ENCODE data around the gene ERLIN1.
A peak's percentile ranks its signal among the peaks of the same experiment; 100 is the strongest.
"Not testable (repeated sequence)": the region's sequence is repeated elsewhere in the genome, so short reads cannot be mapped to it uniquely, and the experiment has no call there.

The ERLIN1 gene

DNA sequence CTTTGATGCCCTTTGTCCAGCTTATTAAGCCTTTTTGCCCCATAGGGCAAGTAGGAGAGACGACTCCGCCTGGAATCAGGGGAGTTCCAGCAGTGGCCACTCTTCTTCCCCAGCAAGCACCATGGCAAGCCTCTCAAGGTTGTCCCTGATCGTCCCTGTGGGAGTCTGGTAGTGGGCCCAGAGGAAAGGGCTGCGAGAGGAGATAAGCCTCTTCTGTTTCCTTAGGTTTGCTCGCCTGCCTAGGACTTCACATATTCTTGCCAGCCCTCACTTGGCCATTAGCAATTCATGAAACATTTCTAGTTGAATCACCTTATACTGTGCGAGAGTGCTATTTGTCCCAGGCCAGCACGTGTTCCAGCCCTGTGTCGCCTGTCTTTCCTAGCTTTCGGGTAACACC is 56.4 kb downstream of the ERLIN1 start:
- DNase-seq, result no peak
- no peaks in the 10 kb centered on the region for H3K4me1 Mint-ChIP-seq

DNA sequence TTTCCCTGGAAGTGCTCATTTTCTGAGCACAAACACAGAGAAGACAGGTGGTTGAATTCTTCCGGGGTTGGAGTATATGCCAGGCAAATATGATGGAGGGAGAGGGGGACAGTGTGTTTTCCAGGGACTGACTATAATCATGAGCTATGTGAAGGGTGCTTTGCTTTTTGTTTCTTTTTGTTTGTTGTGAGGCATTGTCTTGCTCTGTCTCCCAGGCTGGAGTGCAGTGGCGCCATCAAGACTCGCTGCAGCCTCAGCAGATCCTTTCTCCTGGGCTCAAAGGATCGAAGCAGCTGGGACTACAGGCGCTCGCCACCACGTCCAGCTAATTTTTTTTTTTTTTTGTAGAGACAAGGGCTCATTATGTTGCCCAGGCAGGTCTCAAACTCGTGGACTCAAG is 56.9 kb downstream of the ERLIN1 start:
- Mint-ChIP-seq H3K4me1 (no peaks in the 10 kb centered on the region), H3K4me3 (no peak overlapping the region), H3K27ac (peak overlapping the region in 1 of 2 donors; percentile 74), H3K9me3 (peaks cover 0 to 4% of the 10 kb centered on the region in 2 donors), H3K27me3 (peaks cover 17% of the 10 kb centered on the region)
- DNase-seq (no peak), ATAC-seq (no peak)

More for the DNA sequence above, 56.4 kb downstream of the ERLIN1 start:
- H3K27ac Mint-ChIP-seq, result no peak overlapping the region
- peaks cover 17% of the 10 kb centered on the region for H3K27me3 Mint-ChIP-seq
- no peak for ATAC-seq
- H3K9me3 Mint-ChIP-seq, result peaks cover 0 to 4% of the 10 kb centered on the region in 2 donors
- H3K4me3 Mint-ChIP-seq, result no peak overlapping the region

DNA sequence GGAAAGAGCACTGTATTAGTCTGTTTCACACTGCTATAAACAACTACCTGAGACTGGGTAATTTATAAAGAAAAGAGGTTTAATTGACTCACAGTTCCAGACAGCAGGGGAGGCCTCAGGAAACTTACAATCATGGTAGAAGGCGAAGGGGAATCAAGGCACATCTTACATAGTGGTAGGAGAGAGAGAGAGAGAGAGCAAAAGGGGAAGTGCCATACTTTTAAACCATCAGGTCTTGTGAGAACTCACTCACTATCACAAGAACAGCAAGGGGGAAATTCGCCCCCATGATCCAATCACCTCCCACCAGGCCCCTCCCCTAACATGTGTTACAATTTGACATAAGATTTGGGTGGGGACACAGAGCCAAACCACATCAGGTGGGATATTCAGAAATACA is 60.5 kb downstream of the ERLIN1 start:
- not testable (repeated sequence) for H3K4me1 Mint-ChIP-seq, H3K27ac Mint-ChIP-seq, DNase-seq, ATAC-seq, H3K4me3 Mint-ChIP-seq, H3K9me3 Mint-ChIP-seq
- peaks cover 17% of the 10 kb centered on the region for H3K27me3 Mint-ChIP-seq

DNA sequence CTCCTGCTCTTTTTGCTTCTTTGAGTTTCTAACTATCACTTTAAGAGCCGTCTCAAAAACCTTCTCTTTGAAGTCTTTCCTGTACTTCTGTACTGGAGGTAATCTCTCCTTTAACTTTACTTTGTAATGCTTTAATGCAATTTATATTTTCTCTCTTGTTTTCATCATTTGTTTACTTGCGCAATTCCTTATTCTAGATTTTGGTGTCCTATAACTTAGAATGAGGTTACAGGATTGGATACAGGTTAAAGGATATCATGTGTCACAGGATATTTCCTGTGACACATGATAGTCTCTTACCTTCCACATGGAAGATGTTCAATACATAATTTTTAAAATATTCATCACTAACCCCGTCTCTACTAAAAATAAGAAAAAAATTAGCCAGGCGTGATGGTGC is 61.7 kb downstream of the ERLIN1 start:
- Mint-ChIP-seq H3K4me1 (peaks cover 9% of the 10 kb centered on the region), H3K4me3 (no peak overlapping the region), H3K27ac (no peak overlapping the region), H3K9me3 (peaks cover 0 to 2% of the 10 kb centered on the region in 2 donors), H3K27me3 (peaks cover 16% of the 10 kb centered on the region)
- DNase-seq, result no peak
- ATAC-seq, result no peak

DNA sequence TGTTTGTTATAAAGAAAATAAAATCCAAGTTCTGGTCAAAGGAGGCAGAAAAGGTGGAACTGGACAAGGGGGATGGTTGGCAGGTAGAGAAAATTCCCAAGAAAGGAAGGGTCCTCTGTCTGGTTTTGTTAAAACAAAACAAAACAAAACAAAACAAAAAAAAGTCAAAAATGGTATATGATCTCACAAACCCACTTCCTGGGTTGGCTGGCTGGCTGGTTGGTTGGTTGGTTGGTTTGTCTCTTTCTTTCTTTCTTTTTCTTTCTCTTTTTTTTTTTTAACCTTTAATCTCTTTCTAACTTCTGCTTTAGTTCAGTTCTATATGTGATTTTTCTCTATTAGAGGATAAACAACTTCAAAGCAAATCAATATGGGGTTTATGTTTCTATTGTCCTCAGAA is 63.0 kb downstream of the ERLIN1 start:
- H3K9me3 Mint-ChIP-seq, result peaks cover 0 to 7% of the 10 kb centered on the region in 2 donors
- peak overlapping the region in 1 of 2 donors; percentile 22 for H3K4me3 Mint-ChIP-seq
- ATAC-seq (no peak), DNase-seq (no peak)
- H3K4me1 Mint-ChIP-seq, result peaks cover 9% of the 10 kb centered on the region
- peaks cover 9% of the 10 kb centered on the region for H3K27me3 Mint-ChIP-seq
- peak overlapping the region in 1 of 2 donors; percentile 30 for H3K27ac Mint-ChIP-seq

DNA sequence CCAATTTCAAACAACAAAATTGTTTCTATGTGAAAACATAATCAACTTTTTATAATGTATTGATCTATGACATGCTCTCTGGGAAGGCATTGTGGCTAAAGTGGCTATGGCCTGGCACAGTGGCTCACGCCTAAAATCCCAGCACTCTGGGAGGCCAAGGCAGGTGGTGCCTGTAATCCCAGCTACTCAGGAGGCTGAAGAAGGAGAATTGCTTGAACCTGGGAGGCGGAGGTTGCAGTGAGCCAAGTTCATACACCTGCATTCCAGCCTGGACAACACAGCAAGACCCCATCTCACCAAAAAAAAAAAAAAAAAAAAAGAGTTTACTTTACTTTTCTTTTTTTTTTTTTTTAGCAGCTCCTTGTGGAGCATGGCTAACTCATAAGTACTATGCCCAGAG is 65.3 kb downstream of the ERLIN1 start:
- Mint-ChIP-seq H3K27me3 (peaks cover 26% of the 10 kb centered on the region), H3K9me3 (peaks cover 0 to 7% of the 10 kb centered on the region in 2 donors), H3K4me3 (no peak overlapping the region), H3K4me1 (peaks cover 9% of the 10 kb centered on the region), H3K27ac (no peak overlapping the region)
- DNase-seq (no peak), ATAC-seq (no peak)

DNA sequence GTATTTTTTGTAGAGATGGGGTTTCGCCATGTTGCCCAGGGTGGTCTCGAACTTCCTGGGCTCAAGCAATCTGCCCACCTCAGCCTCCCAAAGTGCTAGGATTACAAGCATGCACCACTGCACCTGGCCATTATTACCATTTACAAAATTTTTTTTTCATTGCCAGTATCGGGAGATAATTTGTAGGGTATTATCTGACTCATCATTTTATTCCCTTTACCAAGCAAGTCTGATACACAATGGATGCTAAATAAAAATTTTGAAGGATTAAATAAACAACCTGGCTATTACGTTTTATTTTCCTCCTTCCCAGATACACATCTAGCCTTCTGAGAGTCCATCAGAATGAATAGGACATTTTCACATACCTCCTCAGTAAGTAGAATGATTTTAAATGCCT is 66.1 kb downstream of the ERLIN1 start:
- DNase-seq, result no peak
- H3K4me3 Mint-ChIP-seq, result no peak overlapping the region
- H3K4me1 Mint-ChIP-seq, result peaks cover 9% of the 10 kb centered on the region
- no peak overlapping the region for H3K27ac Mint-ChIP-seq
- ATAC-seq, result no peak
- peaks cover 0 to 7% of the 10 kb centered on the region in 2 donors for H3K9me3 Mint-ChIP-seq
- peaks cover 30% of the 10 kb centered on the region for H3K27me3 Mint-ChIP-seq

DNA sequence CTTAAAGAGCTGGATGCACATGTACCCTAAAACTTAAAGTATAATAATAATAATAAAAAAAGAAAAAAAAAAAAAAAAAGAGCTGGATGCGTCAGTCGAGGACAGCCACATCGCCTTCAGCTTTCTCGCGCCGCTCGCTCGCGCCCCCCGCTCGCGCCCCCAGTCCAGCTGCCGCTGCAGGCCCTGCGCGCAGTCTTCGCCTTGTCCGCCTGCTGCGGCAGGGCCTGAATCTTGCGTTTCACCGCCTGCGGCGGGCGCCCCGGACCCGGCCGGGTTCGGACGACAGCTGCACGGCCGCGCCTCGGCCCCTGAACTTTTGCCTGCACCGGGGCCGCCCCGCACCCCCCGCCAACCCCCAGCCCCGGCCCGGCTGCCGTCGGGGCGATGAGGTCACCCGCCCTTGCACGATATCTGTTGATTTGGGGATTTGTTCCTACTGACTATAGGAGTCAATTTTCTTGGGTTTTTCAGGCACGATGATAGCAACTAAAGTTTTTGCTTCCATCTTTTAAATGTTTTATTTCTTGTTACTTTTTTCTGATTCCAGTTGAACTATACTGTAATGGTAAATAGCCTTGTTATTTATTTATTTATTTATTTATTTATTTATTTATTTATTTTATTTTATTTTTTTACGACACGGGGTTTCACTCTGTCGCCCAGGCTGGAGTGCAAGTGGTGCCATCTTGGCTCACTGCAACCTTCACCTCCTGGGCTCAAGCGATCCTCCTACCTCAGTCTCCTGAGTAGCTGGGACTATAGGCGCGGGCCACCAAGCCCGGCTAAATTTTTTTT is 70.7 kb downstream of the ERLIN1 start:
- peaks cover 47% of the 10 kb centered on the region for H3K27me3 Mint-ChIP-seq
- DNase-seq (no peak), ATAC-seq (no peak)
- no peak overlapping the region for H3K4me3 Mint-ChIP-seq
- no peak overlapping the region for H3K27ac Mint-ChIP-seq
- H3K9me3 Mint-ChIP-seq, result peaks cover 0 to 7% of the 10 kb centered on the region in 2 donors
- no peaks in the 10 kb centered on the region for H3K4me1 Mint-ChIP-seq

DNA sequence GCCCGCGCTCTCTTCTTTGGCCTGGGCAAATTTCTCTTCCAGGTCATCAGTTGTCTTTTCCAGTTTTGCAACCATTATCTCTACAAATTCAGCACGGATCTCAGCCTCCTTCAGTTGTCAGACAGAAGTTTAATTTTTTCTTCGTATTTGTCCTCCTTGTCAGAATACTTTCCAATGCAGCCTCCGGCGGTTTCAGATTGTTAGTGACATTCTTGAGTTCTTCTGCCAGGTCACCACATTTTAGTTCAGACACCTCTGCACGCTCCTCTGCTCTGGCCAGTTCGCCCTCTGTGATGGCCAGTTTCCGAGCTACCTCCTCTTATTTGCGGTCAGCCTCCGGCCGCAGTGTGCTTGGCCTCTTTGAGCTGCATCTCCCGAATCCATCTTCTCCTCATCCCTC is 71.4 kb downstream of the ERLIN1 start:
- ATAC-seq (no peak), DNase-seq (no peak)
- H3K4me1 Mint-ChIP-seq, result no peaks in the 10 kb centered on the region
- peaks cover 47% of the 10 kb centered on the region for H3K27me3 Mint-ChIP-seq
- H3K27ac Mint-ChIP-seq, result no peak overlapping the region
- H3K4me3 Mint-ChIP-seq, result no peak overlapping the region
- H3K9me3 Mint-ChIP-seq, result peaks cover 0 to 7% of the 10 kb centered on the region in 2 donors

DNA sequence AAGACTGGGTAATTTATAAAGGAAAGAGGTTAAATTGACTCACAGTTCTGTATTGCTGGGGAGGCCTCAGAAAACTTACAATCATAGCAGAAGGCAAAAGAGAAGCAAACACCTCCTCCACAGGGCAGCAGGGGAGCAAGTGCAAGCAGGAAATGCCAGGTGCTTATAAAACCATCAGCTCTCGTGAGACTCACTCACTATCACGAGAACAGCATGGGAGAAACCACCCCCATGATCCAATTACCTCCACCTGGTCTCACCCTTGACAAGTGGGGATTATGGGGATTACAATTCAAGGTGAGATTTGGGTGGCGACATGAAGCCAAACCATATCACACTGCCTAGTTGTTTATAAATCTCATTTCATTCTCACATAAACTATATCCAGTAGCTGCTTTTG is 76.2 kb downstream of the ERLIN1 start:
- Mint-ChIP-seq H3K27ac (no peak overlapping the region), H3K4me1 (no peaks in the 10 kb centered on the region), H3K27me3 (peaks cover 16% of the 10 kb centered on the region), H3K4me3 (no peak overlapping the region), H3K9me3 (peaks cover 0 to 3% of the 10 kb centered on the region in 2 donors)
- peak in 1 of 2 donors; percentile 9 for DNase-seq
- ATAC-seq, result no peak

DNA sequence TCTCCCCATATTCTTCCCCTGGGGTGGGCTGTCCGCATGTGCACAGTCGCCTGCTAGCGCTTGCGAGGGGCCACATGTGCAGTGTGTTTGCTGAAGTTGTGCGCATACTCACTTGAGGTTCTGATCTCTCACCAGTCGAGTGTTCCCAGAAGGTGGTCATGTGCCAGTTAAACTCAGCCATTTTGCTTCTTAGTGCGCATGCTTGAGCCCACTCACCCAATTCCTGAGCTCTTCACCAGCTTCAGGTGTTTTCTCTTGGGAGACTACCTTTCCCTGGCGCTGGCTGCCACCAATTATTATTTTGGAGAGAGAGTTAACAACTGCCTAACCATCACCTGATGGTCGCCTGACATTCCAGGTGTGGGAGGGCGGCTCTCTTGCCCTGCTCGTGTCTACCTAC is 79.0 kb downstream of the ERLIN1 start:
- no peak for DNase-seq
- Mint-ChIP-seq H3K4me1 (no peaks in the 10 kb centered on the region), H3K9me3 (peaks cover 0 to 11% of the 10 kb centered on the region in 2 donors), H3K4me3 (no peak overlapping the region), H3K27me3 (peaks cover 17% of the 10 kb centered on the region), H3K27ac (no peak overlapping the region)
- no peak for ATAC-seq

DNA sequence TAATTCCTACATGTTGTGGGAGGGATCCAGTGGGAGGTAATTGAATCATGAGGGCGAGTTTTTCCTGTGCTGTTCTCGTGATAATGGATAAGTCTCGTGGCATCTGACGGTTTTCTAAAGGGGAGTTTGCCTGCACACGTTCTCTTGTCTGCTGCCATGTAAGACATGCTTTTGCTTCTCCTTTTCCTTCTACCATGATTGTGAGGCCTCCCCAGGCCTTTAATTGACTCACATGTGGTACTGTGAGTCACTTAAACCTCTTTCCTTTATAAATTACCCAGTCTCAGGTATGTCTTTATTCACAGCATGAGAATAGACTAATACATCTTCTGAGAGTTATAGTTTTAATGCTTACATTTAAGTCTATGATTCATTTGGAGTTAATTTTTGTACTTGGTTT is 81.5 kb downstream of the ERLIN1 start:
- H3K27me3 Mint-ChIP-seq, result peaks cover 42% of the 10 kb centered on the region
- no peak overlapping the region for H3K4me3 Mint-ChIP-seq
- H3K4me1 Mint-ChIP-seq, result no peaks in the 10 kb centered on the region
- no peak for ATAC-seq
- DNase-seq, result no peak
- peaks cover 0 to 11% of the 10 kb centered on the region in 2 donors for H3K9me3 Mint-ChIP-seq
- no peak overlapping the region for H3K27ac Mint-ChIP-seq

DNA sequence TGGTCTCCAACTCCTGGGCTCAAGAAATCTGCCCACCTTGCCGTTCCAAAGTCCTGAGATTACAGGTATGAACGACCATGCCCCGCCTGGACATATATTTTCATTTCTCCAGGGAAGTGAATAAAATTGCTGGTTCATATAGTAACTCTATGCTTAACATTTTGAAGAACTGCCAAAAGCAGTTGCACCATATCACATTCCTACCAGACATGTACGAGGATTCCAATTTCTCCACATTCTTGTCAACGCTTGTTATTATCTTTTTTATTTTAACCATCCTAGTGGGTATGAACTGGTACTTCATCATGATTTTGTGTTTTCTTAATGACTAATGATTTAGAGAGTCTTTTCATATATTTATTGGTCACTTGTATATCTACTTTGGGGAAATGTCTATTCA is 82.2 kb downstream of the ERLIN1 start:
- Mint-ChIP-seq H3K4me3 (no peak overlapping the region), H3K27me3 (peaks cover 43% of the 10 kb centered on the region), H3K4me1 (no peaks in the 10 kb centered on the region), H3K9me3 (peaks cover 0 to 11% of the 10 kb centered on the region in 2 donors), H3K27ac (no peak overlapping the region)
- DNase-seq (no peak), ATAC-seq (no peak)

DNA sequence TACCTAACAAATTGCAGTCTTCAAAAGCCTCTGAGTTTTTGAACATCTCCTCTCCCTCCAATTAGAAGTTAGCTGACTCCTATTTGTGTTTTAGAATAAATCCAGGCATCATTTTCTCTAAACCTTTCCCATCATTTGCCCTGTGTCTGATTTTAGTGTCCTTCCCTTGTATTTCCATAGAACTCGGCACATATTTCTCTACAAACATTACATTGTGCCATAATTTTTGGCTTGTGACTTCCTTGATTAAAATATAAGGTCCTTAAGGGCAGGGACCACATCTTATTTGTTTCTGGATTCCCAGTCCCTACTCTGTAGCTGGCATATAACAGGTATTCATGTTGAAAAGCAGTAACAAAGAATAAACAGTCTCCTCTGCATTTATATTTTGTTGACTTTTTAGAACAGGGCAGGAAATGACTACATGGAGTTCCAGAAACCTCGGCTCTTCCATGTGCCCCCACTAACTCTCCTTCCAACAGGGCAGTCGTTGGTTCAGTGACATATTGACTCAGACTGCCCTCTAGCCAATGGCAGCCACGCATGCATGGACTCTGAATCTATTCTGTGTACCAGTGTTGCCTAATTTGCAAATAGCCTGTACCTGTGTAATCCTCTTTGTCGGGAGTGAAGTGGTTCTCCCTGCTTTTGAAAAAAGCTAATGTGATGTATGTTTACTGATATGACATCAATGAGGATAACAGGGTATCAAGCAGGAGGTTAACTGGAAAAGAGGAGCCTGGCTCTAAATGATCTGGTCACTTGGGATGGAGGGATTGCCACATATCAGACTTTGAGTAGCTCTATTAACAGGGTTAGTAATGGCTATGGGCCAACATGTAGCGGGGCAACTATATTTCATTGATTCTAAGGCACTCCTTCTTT is 84.4 kb downstream of the ERLIN1 start:
- ATAC-seq (no peak), DNase-seq (no peak)
- no peak overlapping the region for H3K27ac Mint-ChIP-seq
- no peaks in the 10 kb centered on the region for H3K4me1 Mint-ChIP-seq
- peaks cover 0 to 11% of the 10 kb centered on the region in 2 donors for H3K9me3 Mint-ChIP-seq
- H3K27me3 Mint-ChIP-seq, result peaks cover 56% of the 10 kb centered on the region
- H3K4me3 Mint-ChIP-seq, result no peak overlapping the region

DNA sequence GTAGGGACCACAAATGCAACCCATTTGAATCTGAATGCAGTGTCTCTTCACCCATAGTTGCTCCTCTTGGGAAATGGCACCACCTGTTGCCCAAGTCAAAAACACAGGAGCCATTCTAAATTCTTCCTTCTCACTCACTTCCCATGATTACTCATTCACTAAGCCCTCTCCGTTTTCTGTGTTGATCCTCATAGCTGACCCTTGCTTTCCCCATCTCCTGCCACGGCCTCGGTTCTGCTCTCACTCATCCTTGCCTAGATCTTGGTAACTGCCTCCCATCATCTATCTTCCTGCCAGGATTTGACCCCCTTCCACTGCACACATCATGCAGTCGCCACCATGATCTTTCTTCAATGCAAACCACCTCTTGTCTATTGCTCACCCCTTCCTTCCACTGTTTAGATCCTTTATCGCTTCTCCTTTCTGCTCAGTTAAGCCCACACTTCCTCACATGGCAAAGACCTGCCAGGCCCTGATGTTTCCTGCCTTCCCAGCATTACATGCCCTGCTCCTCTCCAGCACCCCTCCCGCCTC is 85.1 kb downstream of the ERLIN1 start:
- H3K27ac Mint-ChIP-seq, result no peak overlapping the region
- ATAC-seq (no peak), DNase-seq (no peak)
- H3K4me3 Mint-ChIP-seq, result no peak overlapping the region
- H3K9me3 Mint-ChIP-seq, result peaks cover 0 to 11% of the 10 kb centered on the region in 2 donors
- peaks cover 56% of the 10 kb centered on the region for H3K27me3 Mint-ChIP-seq
- H3K4me1 Mint-ChIP-seq, result no peaks in the 10 kb centered on the region

All from stimulated activated naive CD8-positive, alpha-beta T cell treated with anti-CD3 and anti-CD28 coated beads, Interleukin-15, amount 100 ng/mL, for 72 hours (primary cell).